Uterus (tissue), 4 donors: ENCODE results near the gene PTRH1. TPM values are rescaled to one million over a fixed set of nuclear protein-coding genes. Genes with fewer than 3 reads are reported as not detected.

Experiments used
- DNase-seq, 2 donors: peaks; one replicate each; pipeline ENCODE4 v3.0.0-alpha.2; 2019 to 2020
- H3K27ac ChIP-seq, 2 donors: fragments of 200-600 bp; sonication (generic); 1 replicate in 1 of 2; 2 replicates in 1 of 2; pipeline ENCODE4 v1.5.1; 2016 to 2018
- H3K27me3 ChIP-seq, 2 donors: fragments of 200-600 bp; sonication (generic); one replicate each; pipeline ENCODE4 v1.5.1; 2018 to 2019; ENCODE audit warnings: control low read depth in 1 of 2
- H3K36me3 ChIP-seq, 2 donors: fragments of 200-600 bp; sonication (generic); one replicate each; pipeline ENCODE4 v1.5.1; 2019; ENCODE audit warnings: control low read depth in 1 of 2
- H3K4me1 ChIP-seq, 2 donors: fragments of 200-600 bp; sonication (generic); one replicate each; pipeline ENCODE4 v1.5.1; 2018 to 2019; ENCODE audit warnings: control low read depth in 1 of 2
- H3K4me3 ChIP-seq, 2 donors: fragments of 200-600 bp; sonication (generic); 1 replicate in 1 of 2; 2 replicates in 1 of 2; pipeline ENCODE4 v1.5.1; 2018 to 2019; ENCODE audit warnings: mild to moderate bottlenecking in 1 of 2
- H3K9me3 ChIP-seq, 2 donors: fragments of 200-600 bp; sonication (generic); one replicate each; pipeline ENCODE4 v1.5.1; 2019; ENCODE audit warnings: control low read depth in 1 of 2
- CTCF ChIP-seq, 4 experiments: fragments of 200-600 bp in 2 of 4; fragments of 450-650 bp in 2 of 4; sonication (generic) in 2 of 4; IDR thresholded peaks; one replicate each; pipeline ENCODE4 v1.5.1; 2016 to 2019; ENCODE audit warnings: antibody characterized with exemption in 4 of 4, mild to moderate bottlenecking in 2 of 4, moderate library complexity in 1 of 4
- POLR2A ChIP-seq, 2 donors: fragments of 450-650 bp; IDR thresholded peaks; one replicate each; pipeline ENCODE4 v1.6.1; 2016; ENCODE audit warnings: antibody characterized with exemption in 2 of 2, mild to moderate bottlenecking in 1 of 2, moderate library complexity in 1 of 2
- intact Hi-C: fragments of 100-400 bp; cut with DNase I; formaldehyde crosslinking; loops from one replicate; pipeline ENCODE4 v1.15.1; 2023; ENCODE audit warnings: low total_unique reads
- total RNA-seq, 4 donors: library from RNA; depleted of rRNA in 3 of 4; stranded (reverse); fragments of >200 nt in 3 of 4; gene quantifications; one replicate each; pipeline versions ENCODE4 v1.1.0 to v1.2.4, GENCODE V29; 2014 to 2023
- donor health status: DM: yes; HTN: yes; CAD: no.

Gene PTRH1
- total RNA-seq, 4 donors from 2014 or later = 3.8 to 18.4 (median 10.4) TPM

GRCh38 chr9:127741831-127742434 is 26.5 kb upstream of the PTRH1 start:
- H3K4me3 ChIP-seq = no peak overlapping the region
- peak overlapping the region in 1 of 2 donors; percentile 72 for H3K27ac ChIP-seq
- H3K9me3 ChIP-seq = no peaks in the 10 kb centered on the region
- TF ChIP-seq POLR2A (IDR thresholded peaks at IDR 0.05) (no peak), CTCF (IDR thresholded peaks at IDR 0.05) (no peak)
- H3K36me3 ChIP-seq = no peaks in the 10 kb centered on the region
- intact Hi-C loops = no loop called here
- no peaks in the 10 kb centered on the region for H3K27me3 ChIP-seq
- no peaks in the 10 kb centered on the region for H3K4me1 ChIP-seq
- peak; percentile 46 to 56 for DNase-seq

DNA sequence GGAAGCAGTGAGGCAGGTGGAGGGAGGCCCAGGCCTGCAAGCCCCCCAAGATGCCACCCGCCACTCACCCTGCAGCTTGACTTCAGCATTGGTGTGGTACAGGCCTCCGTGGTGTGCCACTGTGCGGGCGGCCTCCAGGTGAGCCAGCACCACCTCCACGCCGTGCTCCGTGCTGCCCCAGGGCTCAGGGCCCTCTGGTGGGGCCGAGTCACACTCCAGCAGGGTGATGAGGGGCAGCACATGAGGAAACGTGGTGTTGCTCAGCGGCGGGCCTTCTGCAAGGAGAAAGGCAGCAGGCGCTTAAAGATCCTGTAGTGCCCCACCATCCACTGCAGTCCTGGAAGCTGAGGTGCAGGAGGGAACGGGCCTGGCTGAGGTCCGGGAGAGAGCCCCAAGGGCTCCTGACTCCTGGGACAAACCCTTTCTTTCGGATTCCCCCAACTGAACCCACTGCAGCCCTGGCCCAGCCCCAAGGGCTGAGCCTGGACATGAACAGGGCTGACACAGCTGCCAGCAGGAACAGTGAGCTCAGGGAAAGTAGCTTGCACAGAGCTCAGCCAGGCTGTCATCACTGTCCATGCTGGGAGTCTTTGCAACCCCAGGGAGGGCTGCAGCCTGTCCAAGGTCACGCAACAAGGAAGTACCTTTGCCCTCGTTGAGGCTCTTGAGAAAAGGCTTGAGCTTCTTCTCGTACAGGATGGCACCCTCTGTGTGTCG is 24.3 kb upstream of the PTRH1 start:
- Histone ChIP-seq H3K4me3 (no peak overlapping the region), H3K4me1 (no peaks in the 10 kb centered on the region), H3K27ac (peak overlapping the region; percentile 61 to 72), H3K27me3 (no peaks in the 10 kb centered on the region), H3K36me3 (no peaks in the 10 kb centered on the region), H3K9me3 (no peaks in the 10 kb centered on the region)
- intact Hi-C loops = loop anchor here (5.0 kb wide), 1 partner anchor 128 kb away; no protein-coding TSS in a partner anchor
- DNase-seq = peak; percentile 40 to 53
- TF ChIP-seq CTCF (IDR thresholded peaks at IDR 0.05) = no peak
- no peak for TF ChIP-seq POLR2A (IDR thresholded peaks at IDR 0.05)

DNA sequence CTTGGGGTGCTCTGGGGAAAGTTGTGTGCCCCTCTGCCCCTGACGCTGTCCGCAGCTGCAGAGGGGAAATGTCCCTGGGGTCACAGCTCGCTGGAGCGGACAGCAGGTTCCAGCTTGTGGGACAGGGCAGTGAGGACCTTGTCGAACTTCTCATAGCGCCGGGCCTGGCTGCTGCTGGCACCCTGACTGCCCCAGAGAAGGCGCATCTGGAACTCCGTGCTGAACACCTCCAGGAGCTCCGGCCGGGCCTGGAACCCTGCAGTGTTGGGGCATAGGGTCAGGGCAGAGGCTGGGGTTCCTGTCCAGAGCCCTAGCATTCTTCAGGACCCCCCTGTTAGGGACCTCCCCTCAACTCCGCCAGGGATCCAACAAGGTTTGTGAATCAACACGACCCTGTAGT is 23.2 kb upstream of the PTRH1 start:
- Histone ChIP-seq H3K27ac (no peak overlapping the region), H3K4me1 (no peaks in the 10 kb centered on the region), H3K4me3 (no peak overlapping the region), H3K9me3 (no peaks in the 10 kb centered on the region), H3K27me3 (no peaks in the 10 kb centered on the region), H3K36me3 (no peaks in the 10 kb centered on the region)
- intact Hi-C loops = loop anchor here (5.0 kb wide), 1 partner anchor 129 kb away; no protein-coding TSS in a partner anchor
- DNase-seq = no peak
- TF ChIP-seq POLR2A (IDR thresholded peaks at IDR 0.05) (no peak), CTCF (IDR thresholded peaks at IDR 0.05) (no peak)

DNA sequence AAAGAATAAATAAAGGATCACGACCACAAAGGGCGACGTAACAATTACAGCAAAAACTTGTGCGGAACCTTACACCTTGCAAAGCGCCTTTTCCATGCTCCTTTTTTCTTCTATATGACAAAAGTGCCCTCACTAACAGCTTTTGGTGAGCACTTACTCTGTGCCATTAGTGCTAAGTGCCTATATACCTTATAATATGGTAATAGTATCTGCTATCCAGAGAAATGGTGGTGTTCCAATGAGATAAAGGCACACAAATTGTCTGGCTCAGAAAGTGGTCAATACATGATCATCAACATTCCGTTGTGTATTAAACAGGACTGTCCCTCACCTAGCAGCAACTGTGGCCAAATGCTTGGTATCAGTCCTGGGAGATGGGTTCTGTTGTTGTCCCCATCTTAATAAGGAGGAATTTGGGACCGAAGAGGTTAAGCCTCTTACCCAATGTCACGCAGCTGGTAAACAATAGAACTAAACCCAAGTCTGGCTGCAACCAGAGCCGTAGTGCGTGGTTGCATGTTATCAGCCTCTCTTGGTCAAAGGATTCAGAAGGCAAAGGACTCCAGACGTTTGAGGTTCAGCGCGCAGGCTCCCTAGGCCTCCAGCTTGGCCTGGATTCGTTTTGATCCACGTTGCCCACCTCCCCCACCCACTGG is 20.2 kb upstream of the PTRH1 start:
- Histone ChIP-seq H3K4me1 (no peaks in the 10 kb centered on the region), H3K4me3 (no peak overlapping the region), H3K27ac (peak overlapping the region; percentile 26 to 92), H3K27me3 (no peaks in the 10 kb centered on the region), H3K9me3 (no peaks in the 10 kb centered on the region), H3K36me3 (no peaks in the 10 kb centered on the region)
- DNase-seq = no peak
- intact Hi-C loops = loop anchor here (5.0 kb wide), 1 partner anchor 132 kb away; no protein-coding TSS in a partner anchor
- TF ChIP-seq CTCF (IDR thresholded peaks at IDR 0.05) = no peak
- TF ChIP-seq POLR2A (IDR thresholded peaks at IDR 0.05) = no peak
